ENCODE data around the gene ASS1.

- TF ChIP-seq, protein P1, sequence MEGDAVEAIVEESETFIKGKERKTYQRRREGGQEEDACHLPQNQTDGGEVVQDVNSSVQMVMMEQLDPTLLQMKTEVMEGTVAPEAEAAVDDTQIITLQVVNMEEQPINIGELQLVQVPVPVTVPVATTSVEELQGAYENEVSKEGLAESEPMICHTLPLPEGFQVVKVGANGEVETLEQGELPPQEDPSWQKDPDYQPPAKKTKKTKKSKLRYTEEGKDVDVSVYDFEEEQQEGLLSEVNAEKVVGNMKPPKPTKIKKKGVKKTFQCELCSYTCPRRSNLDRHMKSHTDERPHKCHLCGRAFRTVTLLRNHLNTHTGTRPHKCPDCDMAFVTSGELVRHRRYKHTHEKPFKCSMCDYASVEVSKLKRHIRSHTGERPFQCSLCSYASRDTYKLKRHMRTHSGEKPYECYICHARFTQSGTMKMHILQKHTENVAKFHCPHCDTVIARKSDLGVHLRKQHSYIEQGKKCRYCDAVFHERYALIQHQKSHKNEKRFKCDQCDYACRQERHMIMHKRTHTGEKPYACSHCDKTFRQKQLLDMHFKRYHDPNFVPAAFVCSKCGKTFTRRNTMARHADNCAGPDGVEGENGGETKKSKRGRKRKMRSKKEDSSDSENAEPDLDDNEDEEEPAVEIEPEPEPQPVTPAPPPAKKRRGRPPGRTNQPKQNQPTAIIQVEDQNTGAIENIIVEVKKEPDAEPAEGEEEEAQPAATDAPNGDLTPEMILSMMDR (conservative IDR thresholded peaks at IDR 0.05): no peak
- TF ChIP-seq EZH2 (IDR thresholded peaks at IDR 0.05; ENCODE audit: low read depth): no peak
These were observed 29.3 kb downstream of the ASS1 start for GRCh38 chr9:130474106-130474505.

All from PC-9 (cell line).